ENCODE results near the gene SUCNR1. TPM values are rescaled to one million over a fixed set of nuclear protein-coding genes. Genes with fewer than 3 reads are reported as not detected.

Gene SUCNR1
- total RNA-seq, 1 experiment from 2014 or later, result not detected

DNA sequence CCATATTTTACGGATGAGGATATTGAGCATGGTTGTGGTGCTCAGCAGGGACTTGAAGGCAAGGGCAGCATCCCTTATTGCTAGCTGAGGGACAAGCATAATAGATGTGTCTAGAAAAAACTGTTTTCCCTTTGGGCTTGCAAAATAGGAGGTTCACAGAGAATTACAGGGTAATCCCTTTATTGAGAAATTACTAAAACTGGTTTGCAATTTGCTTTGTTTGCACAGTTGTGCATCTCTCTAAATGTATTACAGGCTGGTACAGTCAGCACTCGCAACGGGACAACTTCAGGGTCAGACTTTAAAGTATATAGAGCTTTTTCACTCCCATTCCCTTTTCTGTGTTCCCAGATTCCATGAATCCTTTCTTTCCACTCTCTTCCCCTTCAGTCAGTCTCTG lies 51.3 kb downstream of the SUCNR1 start:
- no TSS peak for BruUV-seq (replicated peaks)

DNA sequence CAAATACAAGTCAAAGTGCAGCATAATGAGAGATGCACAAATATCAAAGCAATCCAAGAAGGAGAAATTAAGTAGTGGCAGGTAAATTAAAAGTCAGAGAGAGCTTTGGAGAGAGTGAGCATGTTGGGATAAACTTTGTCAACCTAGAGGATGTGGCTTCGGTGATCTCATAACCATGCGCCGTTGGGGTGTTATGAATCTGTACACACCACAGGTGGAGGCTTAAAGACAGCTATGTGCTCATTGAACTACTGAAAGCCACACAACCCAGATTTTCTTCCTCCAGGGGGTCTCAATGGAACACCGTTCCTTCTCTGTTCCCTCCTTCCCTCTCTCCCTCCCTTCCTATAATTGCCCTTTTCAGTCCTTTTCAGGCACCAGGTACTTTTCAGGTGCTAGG lies 52.0 kb downstream of the SUCNR1 start:
- H3K36me3 ChIP-seq (ENCODE audit: control insufficient read depth, insufficient read depth, low read length), result no peaks in the 10 kb centered on the region
- no peaks in the 10 kb centered on the region for H3K9me3 ChIP-seq
- Mint-ChIP-seq H3K4me3 (ENCODE audit: unreplicated experiment) (no peak overlapping the region), H3K27me3 (ENCODE audit: insufficient read depth, unreplicated experiment) (no peaks in the 10 kb centered on the region), H3K27ac (ENCODE audit: unreplicated experiment) (no peak overlapping the region), H3K4me1 (ENCODE audit: low read depth, unreplicated experiment) (no peaks in the 10 kb centered on the region), H3K9me3 (ENCODE audit: unreplicated experiment) (no peaks in the 10 kb centered on the region), H3K36me3 (ENCODE audit: insufficient read depth, unreplicated experiment) (no peaks in the 10 kb centered on the region)
- no peak for DNase-seq
- POLR2A ChIA-PET, result no interaction called here
- no peaks in the 10 kb centered on the region for H3K27me3 ChIP-seq (replicated peaks; ENCODE audit: control insufficient read depth, insufficient read depth, low read length)
- CTCF ChIA-PET, result no interaction called here
- TF ChIP-seq, protein P1, sequence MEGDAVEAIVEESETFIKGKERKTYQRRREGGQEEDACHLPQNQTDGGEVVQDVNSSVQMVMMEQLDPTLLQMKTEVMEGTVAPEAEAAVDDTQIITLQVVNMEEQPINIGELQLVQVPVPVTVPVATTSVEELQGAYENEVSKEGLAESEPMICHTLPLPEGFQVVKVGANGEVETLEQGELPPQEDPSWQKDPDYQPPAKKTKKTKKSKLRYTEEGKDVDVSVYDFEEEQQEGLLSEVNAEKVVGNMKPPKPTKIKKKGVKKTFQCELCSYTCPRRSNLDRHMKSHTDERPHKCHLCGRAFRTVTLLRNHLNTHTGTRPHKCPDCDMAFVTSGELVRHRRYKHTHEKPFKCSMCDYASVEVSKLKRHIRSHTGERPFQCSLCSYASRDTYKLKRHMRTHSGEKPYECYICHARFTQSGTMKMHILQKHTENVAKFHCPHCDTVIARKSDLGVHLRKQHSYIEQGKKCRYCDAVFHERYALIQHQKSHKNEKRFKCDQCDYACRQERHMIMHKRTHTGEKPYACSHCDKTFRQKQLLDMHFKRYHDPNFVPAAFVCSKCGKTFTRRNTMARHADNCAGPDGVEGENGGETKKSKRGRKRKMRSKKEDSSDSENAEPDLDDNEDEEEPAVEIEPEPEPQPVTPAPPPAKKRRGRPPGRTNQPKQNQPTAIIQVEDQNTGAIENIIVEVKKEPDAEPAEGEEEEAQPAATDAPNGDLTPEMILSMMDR (IDR thresholded peaks at IDR 0.05; ENCODE audit: insufficient read depth in 1 of 2, low read depth in 1 of 2, low read length in 1 of 2, severe bottlenecking in 1 of 2, unreplicated experiment in 1 of 2), result no peak
- intact Hi-C loops (cut with micrococcal nuclease; ENCODE audit: unreplicated experiment), result no loop called here
- no peak overlapping the region for H3K4me3 ChIP-seq (ENCODE audit: low read depth, low read length)
- BruUV-seq (replicated peaks), result no TSS peak
- H3K4me1 ChIP-seq, result no peaks in the 10 kb centered on the region

More for the DNA sequence above, 51.3 kb downstream of the SUCNR1 start:
- no peaks in the 10 kb centered on the region for H3K36me3 Mint-ChIP-seq (ENCODE audit: insufficient read depth, unreplicated experiment)
- no peak for DNase-seq
- no peak overlapping the region for H3K27ac Mint-ChIP-seq (ENCODE audit: unreplicated experiment)
- intact Hi-C loops (cut with micrococcal nuclease; ENCODE audit: unreplicated experiment), result no loop called here
- Histone ChIP-seq H3K36me3 (ENCODE audit: control insufficient read depth, insufficient read depth, low read length) (no peaks in the 10 kb centered on the region), H3K4me1 (no peaks in the 10 kb centered on the region), H3K4me3 (ENCODE audit: low read depth, low read length) (no peak overlapping the region), H3K9me3 (no peaks in the 10 kb centered on the region), H3K27me3 (replicated peaks; ENCODE audit: control insufficient read depth, insufficient read depth, low read length) (no peaks in the 10 kb centered on the region)
- H3K4me1 Mint-ChIP-seq (ENCODE audit: low read depth, unreplicated experiment), result no peaks in the 10 kb centered on the region
- H3K27me3 Mint-ChIP-seq (ENCODE audit: insufficient read depth, unreplicated experiment), result no peaks in the 10 kb centered on the region
- CTCF ChIA-PET, result no interaction called here
- TF ChIP-seq, protein P1 (IDR thresholded peaks at IDR 0.05; ENCODE audit: insufficient read depth in 1 of 2, low read depth in 1 of 2, low read length in 1 of 2, severe bottlenecking in 1 of 2, unreplicated experiment in 1 of 2), result no peak
- POLR2A ChIA-PET, result no interaction called here
- H3K4me3 Mint-ChIP-seq (ENCODE audit: unreplicated experiment), result no peak overlapping the region
- no peaks in the 10 kb centered on the region for H3K9me3 Mint-ChIP-seq (ENCODE audit: unreplicated experiment)

DNA sequence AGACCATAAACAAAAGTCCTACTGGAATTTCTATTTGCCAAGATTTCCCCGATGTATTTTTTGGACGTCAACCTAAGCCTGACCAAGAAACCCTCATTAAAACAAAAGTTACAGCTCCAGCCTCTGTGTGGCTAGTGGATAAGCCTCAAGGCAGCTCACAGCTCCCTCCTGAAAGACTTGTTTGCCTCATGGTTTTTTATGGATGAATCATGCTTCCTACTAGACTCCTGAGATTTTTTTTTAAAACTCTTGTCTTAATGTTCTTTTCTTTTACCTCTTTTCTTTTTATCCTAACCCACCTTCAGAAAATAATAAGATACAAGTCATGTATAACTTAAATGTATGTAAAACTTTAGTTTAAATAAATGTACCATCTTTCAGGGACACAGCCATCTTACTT lies 52.4 kb downstream of the SUCNR1 start:
- Mint-ChIP-seq H3K27me3 (ENCODE audit: insufficient read depth, unreplicated experiment) (no peaks in the 10 kb centered on the region), H3K27ac (ENCODE audit: unreplicated experiment) (no peak overlapping the region), H3K36me3 (ENCODE audit: insufficient read depth, unreplicated experiment) (no peaks in the 10 kb centered on the region), H3K9me3 (ENCODE audit: unreplicated experiment) (no peaks in the 10 kb centered on the region), H3K4me3 (ENCODE audit: unreplicated experiment) (no peak overlapping the region), H3K4me1 (ENCODE audit: low read depth, unreplicated experiment) (no peaks in the 10 kb centered on the region)
- POLR2A ChIA-PET, result no interaction called here
- no TSS peak for BruUV-seq (replicated peaks)
- no peaks in the 10 kb centered on the region for H3K9me3 ChIP-seq
- DNase-seq, result no peak
- CTCF ChIA-PET, result no interaction called here
- no peaks in the 10 kb centered on the region for H3K4me1 ChIP-seq
- H3K36me3 ChIP-seq (ENCODE audit: control insufficient read depth, insufficient read depth, low read length), result no peaks in the 10 kb centered on the region
- TF ChIP-seq, protein P1 (IDR thresholded peaks at IDR 0.05; ENCODE audit: insufficient read depth in 1 of 2, low read depth in 1 of 2, low read length in 1 of 2, severe bottlenecking in 1 of 2, unreplicated experiment in 1 of 2), result no peak
- intact Hi-C loops (cut with micrococcal nuclease; ENCODE audit: unreplicated experiment), result no loop called here
- no peak overlapping the region for H3K4me3 ChIP-seq (ENCODE audit: low read depth, low read length)
- no peaks in the 10 kb centered on the region for H3K27me3 ChIP-seq (replicated peaks; ENCODE audit: control insufficient read depth, insufficient read depth, low read length)

Measured in Caco-2 (cell line).